HEK293T (cell line): ENCODE results near the gene NOS3.
"Not testable (repeated sequence)": the region's sequence is repeated elsewhere in the genome, so short reads cannot be mapped to it uniquely, and the experiment has no call there.

ENCODE experiments used
- CTCF ChIA-PET: fragments of 350-600 bp; formaldehyde crosslinking; extraction: SDS; loops from one replicate; lab custom pipeline; 2021; ENCODE audit warnings: antibody characterized with exemption, inconsistent platforms; lab: Yijun Ruan, JAX
- POLR2A ChIA-PET: fragments of 350-600 bp; formaldehyde crosslinking; extraction: SDS; loops from one replicate; lab custom pipeline; 2020; ENCODE audit warnings: antibody characterized with exemption, inconsistent platforms; lab: Yijun Ruan, JAX
- DNase-seq: peaks from one replicate; pipeline ENCODE4 v3.0.0; 2012; ENCODE audit warnings: mixed read lengths; ENCODE audit errors: extremely low spot score
- ARNT ChIP-seq: fragments of 450-650 bp; IDR thresholded peaks from 2 replicates; pipeline ENCODE4 v1.6.1; 2017; ENCODE audit warnings: mild to moderate bottlenecking
- BHLHE40 ChIP-seq: fragments of 450-650 bp; IDR thresholded peaks from 2 replicates; pipeline ENCODE4 v1.6.1; 2016; ENCODE audit warnings: mild to moderate bottlenecking, moderate library complexity, borderline replicate concordance
- CTBP1 ChIP-seq: fragments of 450-650 bp; IDR thresholded peaks from 2 replicates; pipeline ENCODE4 v1.6.1; 2016; ENCODE audit warnings: borderline replicate concordance
- ELF4 ChIP-seq: fragments of 450-650 bp; IDR thresholded peaks from 2 replicates; pipeline ENCODE4 v1.6.1; 2017; ENCODE audit warnings: antibody characterized with exemption
- FOXA1 ChIP-seq: fragments of 450-650 bp; IDR thresholded peaks from 2 replicates; pipeline ENCODE4 v1.6.1; 2016; ENCODE audit warnings: mild to moderate bottlenecking
- FOXK2 ChIP-seq: fragments of 450-650 bp; IDR thresholded peaks from 2 replicates; pipeline ENCODE4 v1.6.1; 2016; ENCODE audit warnings: mild to moderate bottlenecking
- FOXM1 ChIP-seq: fragments of 450-650 bp; IDR thresholded peaks from 2 replicates; pipeline ENCODE4 v1.6.1; 2017; ENCODE audit warnings: mild to moderate bottlenecking, borderline replicate concordance
- HDGF ChIP-seq: fragments of 450-650 bp; IDR thresholded peaks from 2 replicates; pipeline ENCODE4 v1.6.1; 2017; ENCODE audit warnings: antibody characterized with exemption, borderline replicate concordance
- L3MBTL2 ChIP-seq: fragments of 450-650 bp; conservative IDR thresholded peaks from 2 replicates; pipeline ENCODE4 v1.6.1; 2016; ENCODE audit warnings: mild to moderate bottlenecking
- LEF1 ChIP-seq: fragments of 450-650 bp; IDR thresholded peaks from 2 replicates; pipeline ENCODE4 v1.6.1; 2017; ENCODE audit warnings: mild to moderate bottlenecking, borderline replicate concordance
- NFRKB ChIP-seq: fragments of 450-650 bp; IDR thresholded peaks from 2 replicates; pipeline ENCODE4 v1.6.1; 2016; ENCODE audit warnings: mild to moderate bottlenecking, moderate library complexity
- PKNOX1 ChIP-seq: fragments of 450-650 bp; IDR thresholded peaks from 2 replicates; pipeline ENCODE4 v1.6.1; 2016
- SP1 ChIP-seq: fragments of 450-650 bp; IDR thresholded peaks from 2 replicates; pipeline ENCODE4 v1.6.1; 2017
- SUZ12 ChIP-seq: fragments of 450-650 bp; IDR thresholded peaks from 2 replicates; pipeline ENCODE4 v1.6.1; 2016; ENCODE audit warnings: mild to moderate bottlenecking
- TARDBP ChIP-seq: fragments of 450-650 bp; IDR thresholded peaks from 2 replicates; pipeline ENCODE4 v1.6.1; 2016
- ZNF384 ChIP-seq: fragments of 450-650 bp; IDR thresholded peaks from 2 replicates; pipeline ENCODE4 v1.6.1; 2016

The NOS3 gene

GRCh38 chr7:151040616-151041375 is 50.0 kb downstream of the NOS3 start:
- DNase-seq = no peak

DNA sequence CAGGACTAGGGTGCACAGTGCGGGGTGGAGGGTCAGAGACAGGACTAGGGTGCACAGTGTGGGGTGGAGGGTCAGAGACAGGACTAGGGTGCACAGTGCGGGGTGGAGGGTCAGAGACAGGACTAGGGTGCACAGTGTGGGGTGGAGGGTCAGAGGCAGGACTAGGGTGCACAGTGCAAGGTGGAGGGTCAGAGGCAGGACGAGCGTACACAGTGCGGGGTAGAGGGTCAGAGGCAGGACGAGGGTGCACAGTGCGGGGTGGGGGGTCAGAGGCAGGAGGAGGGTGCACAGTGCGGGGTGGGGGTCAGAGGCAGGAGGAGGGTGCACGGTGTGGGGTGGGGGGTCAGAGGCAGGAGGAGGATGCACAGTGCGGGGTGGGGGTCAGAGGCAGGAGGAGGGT is 52.6 kb downstream of the NOS3 start:
- POLR2A ChIA-PET, DNase-seq, CTCF ChIA-PET: not testable (repeated sequence)

More at GRCh38 chr7:151040616-151041375, 50.0 kb downstream of the NOS3 start:
- TF ChIP-seq HDGF = no peak
- no peak for TF ChIP-seq LEF1
- TF ChIP-seq ZNF384 = no peak
- TF ChIP-seq CTBP1 = no peak
- no peak for TF ChIP-seq BHLHE40
- TF ChIP-seq L3MBTL2 = no peak
- POLR2A ChIA-PET = interaction anchor here (1.1 to 1.3 kb wide), 2 partner anchors 13 to 18 kb away, joined by 3 to 6 read pairs; partner anchors contain the start of gene ABCB8
- CTCF ChIA-PET = interaction anchor here (1.7 kb wide), 1 partner anchor 22 kb away, joined by 6 read pairs; no protein-coding TSS in a partner anchor

DNA sequence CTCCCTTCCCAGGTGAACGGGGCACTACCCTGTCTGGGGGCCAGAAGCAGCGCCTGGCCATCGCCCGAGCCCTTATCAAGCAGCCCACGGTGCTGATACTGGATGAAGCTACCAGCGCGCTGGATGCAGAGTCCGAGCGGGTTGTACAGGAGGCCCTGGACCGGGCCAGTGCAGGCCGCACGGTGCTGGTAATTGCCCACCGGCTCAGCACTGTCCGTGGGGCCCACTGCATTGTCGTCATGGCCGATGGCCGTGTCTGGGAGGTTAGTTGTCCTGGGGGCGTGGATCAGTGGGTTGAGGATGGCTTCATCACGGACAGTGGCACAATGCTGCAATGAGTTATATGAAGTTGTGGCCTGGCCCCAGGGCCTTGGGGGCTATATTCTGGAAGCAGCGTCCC is 53.1 kb downstream of the NOS3 start:
- no peak for TF ChIP-seq FOXK2
- no peak for TF ChIP-seq TARDBP
- no peak for TF ChIP-seq FOXM1
- no peak for TF ChIP-seq FOXA1
- TF ChIP-seq L3MBTL2 = no peak
- TF ChIP-seq BHLHE40 = no peak
- no peak for TF ChIP-seq NFRKB
- TF ChIP-seq CTBP1 = no peak
- no peak for TF ChIP-seq SP1
- no peak for TF ChIP-seq PKNOX1
- no peak for TF ChIP-seq SUZ12
- TF ChIP-seq ARNT = no peak
- TF ChIP-seq LEF1 = no peak
- TF ChIP-seq ELF4 = no peak
- CTCF ChIA-PET = no interaction called here
- POLR2A ChIA-PET = interaction anchor here (1.7 kb wide), 1 partner anchor 183 kb away, joined by 4 read pairs; the partner anchor contains the start of gene ABCF2
- no peak for DNase-seq

GRCh38 chr7:151045262-151045661 is 54.4 kb downstream of the NOS3 start:
- CTCF ChIA-PET = no interaction called here
- TF ChIP-seq FOXM1 (no peak), ARNT (no peak), FOXA1 (no peak), L3MBTL2 (no peak), CTBP1 (no peak), TARDBP (no peak), SUZ12 (no peak), PKNOX1 (no peak), HDGF (no peak), LEF1 (no peak), FOXK2 (no peak), ZNF384 (no peak), SP1 (no peak), NFRKB (no peak), ELF4 (no peak)
- no peak for DNase-seq
- POLR2A ChIA-PET = interaction anchor here (1.0 to 2.0 kb wide), 3 partner anchors 10 to 182 kb away, joined by 4 to 6 read pairs (median 4); partner anchors contain the start of gene ABCF2

DNA sequence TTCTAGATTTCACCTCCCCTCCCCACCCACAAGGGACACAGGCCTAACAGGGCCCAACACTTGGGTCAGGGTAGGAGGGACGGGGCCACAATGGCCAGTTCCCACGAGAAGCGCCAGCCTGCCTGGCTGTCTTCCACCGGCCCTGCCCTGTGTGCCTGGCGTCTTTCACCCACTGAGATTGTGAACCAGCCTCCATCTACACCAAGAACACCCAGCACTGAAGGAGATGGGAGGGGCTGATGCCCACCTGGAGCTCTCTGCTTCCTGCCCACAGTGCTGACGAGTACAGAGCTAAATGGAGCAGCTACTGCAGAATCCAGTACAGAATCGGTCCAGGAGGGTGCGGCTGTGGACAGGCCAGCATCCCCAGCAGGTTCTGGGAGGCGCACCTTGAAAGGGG is 55.1 kb downstream of the NOS3 start:
- ChIA-PET CTCF (no interaction called here), POLR2A (interaction anchor here (2.0 kb wide), 1 partner anchor 9 kb away, joined by 6 read pairs; no protein-coding TSS in a partner anchor)
- no peak for DNase-seq
- no peak for TF ChIP-seq BHLHE40
- TF ChIP-seq L3MBTL2 = no peak
- no peak for TF ChIP-seq ZNF384
- TF ChIP-seq FOXK2 = no peak
- no peak for TF ChIP-seq SUZ12
- no peak for TF ChIP-seq CTBP1
- TF ChIP-seq FOXM1 = no peak
- no peak for TF ChIP-seq PKNOX1
- no peak for TF ChIP-seq FOXA1
- TF ChIP-seq HDGF = no peak
- TF ChIP-seq ELF4 = no peak
- TF ChIP-seq SP1 = no peak
- no peak for TF ChIP-seq LEF1
- no peak for TF ChIP-seq ARNT
- TF ChIP-seq NFRKB = no peak
